Activated T-helper 2 cell treated with anti-CD3 and anti-CD28 coated beads, Interferon-gamma antibody, Interleukin-2, Interleukin-4, amounts not matched to agents 10 μg/mL and 5 μg/mL and 100 μg/mL, durations not matched to agents 14 hours and 24 hours and 36 hours (primary cell): Measurements from ENCODE around the gene SCYGR2. TPM values are rescaled to one million over a fixed set of nuclear protein-coding genes. Genes with fewer than 3 reads are reported as not detected.

Experiments
- DNase-seq: peaks from one replicate; pipeline ENCODE4 v3.0.0; 2021; ENCODE audit warnings: low spot score
- H3K27ac Mint-ChIP-seq: one replicate; pipeline ENCODE4 v1.8.0; 2021; ENCODE audit warnings: mixed read lengths
- H3K27me3 Mint-ChIP-seq: one replicate; pipeline ENCODE4 v1.8.0; 2021; ENCODE audit warnings: low read depth, mixed read lengths
- H3K36me3 Mint-ChIP-seq: one replicate; pipeline ENCODE4 v1.8.0; 2021; ENCODE audit warnings: low read depth, mixed read lengths
- H3K4me1 Mint-ChIP-seq: one replicate; pipeline ENCODE4 v1.8.0; 2021; ENCODE audit warnings: low read depth, mixed read lengths
- H3K4me3 Mint-ChIP-seq: one replicate; pipeline ENCODE4 v1.8.0; 2021; ENCODE audit warnings: low read depth, mild to moderate bottlenecking, moderate library complexity, mixed read lengths
- H3K9me3 Mint-ChIP-seq: one replicate; pipeline ENCODE4 v1.8.0; 2021; ENCODE audit warnings: mixed read lengths
- intact Hi-C: fragments of 100-400 bp; cut with micrococcal nuclease; formaldehyde crosslinking; loops from one replicate; pipeline ENCODE4 v1.15.1; 2023
- total RNA-seq: library from RNA; stranded (reverse); gene quantifications from 2 replicates; pipeline ENCODE4 v1.2.3, GENCODE V29; 2022

Gene SCYGR2
- total RNA-seq, 1 donor from 2014 or later = not detected

GRCh38 chr2:227615181-227615580, 16.5 kb downstream of the SCYGR2 start:
- intact Hi-C loops = no loop called here
- Mint-ChIP-seq H3K36me3 (no peaks in the 10 kb centered on the region), H3K4me1 (peaks cover 1% of the 10 kb centered on the region), H3K4me3 (no peak overlapping the region), H3K27ac (no peak overlapping the region), H3K9me3 (no peaks in the 10 kb centered on the region), H3K27me3 (peaks cover 5% of the 10 kb centered on the region)
- DNase-seq = no peak

- Mint-ChIP-seq H3K9me3 (no peaks in the 10 kb centered on the region), H3K4me1 (no peaks in the 10 kb centered on the region), H3K36me3 (no peaks in the 10 kb centered on the region), H3K27me3 (peaks cover 2% of the 10 kb centered on the region), H3K27ac (no peak overlapping the region), H3K4me3 (no peak overlapping the region)
- DNase-seq = no peak
- intact Hi-C loops = no loop called here
Observed at GRCh38 chr2:227615906-227616305, 17.2 kb downstream of the SCYGR2 start.

DNA sequence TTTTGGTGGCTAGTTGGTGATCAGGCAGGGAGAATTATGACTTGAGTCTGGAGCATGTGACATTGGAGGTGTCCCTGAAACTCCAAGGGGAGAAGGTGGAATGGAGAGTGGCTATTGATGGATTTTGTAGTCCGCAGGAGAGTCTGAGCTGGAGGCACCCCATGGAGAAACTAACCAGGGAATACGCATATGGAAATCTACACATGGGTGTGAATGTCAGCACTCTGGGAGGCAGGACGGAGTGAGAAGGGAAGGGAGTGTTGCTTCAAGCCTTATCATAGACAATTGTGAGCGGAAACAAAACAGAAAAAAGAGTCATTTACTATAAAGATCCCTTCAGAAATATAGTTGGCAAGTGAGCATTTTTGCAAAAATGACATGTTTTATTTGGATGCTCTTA, 17.9 kb downstream of the SCYGR2 start:
- intact Hi-C loops = no loop called here
- Mint-ChIP-seq H3K27me3 (peaks cover 2% of the 10 kb centered on the region), H3K36me3 (no peaks in the 10 kb centered on the region), H3K4me3 (no peak overlapping the region), H3K4me1 (no peaks in the 10 kb centered on the region), H3K27ac (no peak overlapping the region), H3K9me3 (no peaks in the 10 kb centered on the region)
- no peak for DNase-seq

- no peaks in the 10 kb centered on the region for H3K36me3 Mint-ChIP-seq
- no peak for DNase-seq
- H3K9me3 Mint-ChIP-seq = no peaks in the 10 kb centered on the region
- H3K4me1 Mint-ChIP-seq = no peaks in the 10 kb centered on the region
- H3K27ac Mint-ChIP-seq = no peak within 1 kb of the TSS
- intact Hi-C loops = no loop called here
- H3K4me3 Mint-ChIP-seq = no peak within 1 kb of the TSS
- H3K27me3 Mint-ChIP-seq = no peaks in the 10 kb centered on the region
Observed at GRCh38 chr2:227617316-227618230, 18.9 kb downstream of the SCYGR2 start, which contains the start of gene SCYGR4. Gene SCYGR4, plus strand, starts transcription at chr2:227617498. Its CDS starts 0 bp downstream, at chr2:227617498.

DNA sequence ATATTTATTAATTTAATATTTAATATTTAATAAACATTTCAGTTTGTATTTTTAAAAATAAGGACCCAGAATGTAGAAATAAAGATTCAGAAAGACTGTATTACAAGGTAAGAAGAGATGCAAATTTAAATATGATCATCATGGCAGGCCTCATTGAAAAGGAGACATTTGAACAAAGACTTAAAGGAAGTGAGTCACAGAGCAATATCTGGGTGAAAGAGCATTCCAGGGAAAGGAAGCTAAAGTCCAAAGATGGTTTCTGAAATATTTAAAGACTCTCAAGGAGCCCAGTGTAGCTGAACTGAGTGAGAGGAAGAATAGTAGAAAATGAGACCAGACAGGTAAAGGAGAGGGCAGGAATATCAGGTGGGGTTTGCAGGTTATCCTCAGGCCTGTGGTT, 24.5 kb downstream of the SCYGR2 start:
- Mint-ChIP-seq H3K9me3 (no peaks in the 10 kb centered on the region), H3K27me3 (no peaks in the 10 kb centered on the region), H3K27ac (no peak overlapping the region), H3K36me3 (no peaks in the 10 kb centered on the region), H3K4me1 (no peaks in the 10 kb centered on the region), H3K4me3 (no peak overlapping the region)
- no peak for DNase-seq
- intact Hi-C loops = no loop called here

GRCh38 chr2:227625420-227625819, 26.7 kb downstream of the SCYGR2 start:
- H3K27ac Mint-ChIP-seq = no peak overlapping the region
- no peaks in the 10 kb centered on the region for H3K9me3 Mint-ChIP-seq
- H3K27me3 Mint-ChIP-seq = peaks cover 5% of the 10 kb centered on the region
- H3K4me3 Mint-ChIP-seq = no peak overlapping the region
- H3K4me1 Mint-ChIP-seq = no peaks in the 10 kb centered on the region
- intact Hi-C loops = no loop called here
- no peaks in the 10 kb centered on the region for H3K36me3 Mint-ChIP-seq
- no peak for DNase-seq

DNA sequence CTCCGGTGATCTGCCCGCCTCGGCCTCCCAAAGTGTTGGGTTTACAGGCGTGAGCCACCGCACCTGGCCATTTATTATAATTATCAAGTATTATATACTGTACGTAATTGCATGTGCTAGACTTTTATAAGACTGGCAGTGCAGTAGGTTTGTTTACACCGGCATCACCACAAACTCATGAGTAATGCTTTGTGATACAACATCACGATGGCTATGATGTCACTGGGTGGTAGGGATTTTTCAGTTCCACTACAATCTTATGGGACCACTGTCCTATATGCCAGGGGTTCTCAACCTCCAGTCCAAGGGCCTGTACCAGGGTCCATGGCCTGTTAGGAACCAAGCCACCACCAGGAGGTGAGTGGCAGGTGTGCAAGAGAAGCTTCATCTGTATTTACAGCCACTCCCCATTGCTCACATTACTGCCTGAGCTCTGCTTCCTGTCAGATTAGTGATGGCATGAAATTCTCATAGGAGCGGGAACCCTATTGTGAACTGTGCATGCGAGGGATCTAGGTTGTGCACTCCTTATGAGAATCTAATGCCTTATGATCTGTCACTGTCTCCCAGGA, 28.0 kb downstream of the SCYGR2 start:
- Mint-ChIP-seq H3K4me3 (no peak overlapping the region), H3K36me3 (no peaks in the 10 kb centered on the region), H3K27me3 (peaks cover 15% of the 10 kb centered on the region), H3K27ac (no peak overlapping the region), H3K9me3 (no peaks in the 10 kb centered on the region), H3K4me1 (no peaks in the 10 kb centered on the region)
- intact Hi-C loops = no loop called here
- DNase-seq = no peak

DNA sequence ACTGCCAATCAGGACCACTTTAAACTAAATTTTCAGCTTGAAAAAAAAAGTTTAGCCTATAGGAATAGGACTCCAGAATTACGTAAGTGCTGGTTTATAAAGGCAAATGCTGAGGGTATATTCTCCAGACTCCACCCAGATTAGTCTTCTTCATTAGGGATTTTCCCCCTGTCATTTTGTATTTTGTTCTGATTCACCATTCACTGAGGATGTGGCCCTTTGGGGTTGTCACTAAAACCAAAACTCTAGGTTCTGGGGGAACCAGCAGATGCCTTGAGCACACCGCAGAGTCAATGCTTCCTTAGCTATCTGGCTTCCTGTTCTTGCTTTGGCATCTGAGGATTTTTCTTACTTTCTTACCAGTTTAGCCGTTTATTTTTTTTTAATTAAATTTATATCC, 29.1 kb downstream of the SCYGR2 start:
- intact Hi-C loops = no loop called here
- H3K9me3 Mint-ChIP-seq = no peaks in the 10 kb centered on the region
- no peaks in the 10 kb centered on the region for H3K4me1 Mint-ChIP-seq
- no peak for DNase-seq
- peaks cover 15% of the 10 kb centered on the region for H3K27me3 Mint-ChIP-seq
- H3K36me3 Mint-ChIP-seq = no peaks in the 10 kb centered on the region
- no peak overlapping the region for H3K27ac Mint-ChIP-seq
- no peak overlapping the region for H3K4me3 Mint-ChIP-seq

DNA sequence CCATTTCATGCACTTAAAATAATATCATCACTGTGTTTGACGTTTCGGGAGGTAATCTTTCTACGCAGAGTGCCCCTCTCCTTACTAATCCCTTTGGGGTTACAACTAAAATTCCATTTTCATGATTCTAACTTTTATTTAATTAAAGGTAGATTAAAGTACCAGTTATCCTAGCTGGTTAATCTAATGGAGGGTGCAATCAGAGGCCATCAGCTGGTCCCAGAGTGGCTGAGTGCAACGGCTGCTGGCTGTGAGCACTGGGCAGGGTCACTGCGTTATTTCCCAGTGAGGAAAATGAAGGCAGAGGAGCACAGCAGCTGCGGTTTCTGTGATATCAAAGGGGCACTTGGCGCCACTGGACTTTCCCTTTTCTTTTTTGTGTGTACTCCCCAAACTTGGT, 30.7 kb downstream of the SCYGR2 start:
- H3K36me3 Mint-ChIP-seq = no peaks in the 10 kb centered on the region
- DNase-seq = no peak
- no peak overlapping the region for H3K4me3 Mint-ChIP-seq
- intact Hi-C loops = no loop called here
- no peaks in the 10 kb centered on the region for H3K9me3 Mint-ChIP-seq
- peaks cover 15% of the 10 kb centered on the region for H3K27me3 Mint-ChIP-seq
- H3K27ac Mint-ChIP-seq = no peak overlapping the region
- H3K4me1 Mint-ChIP-seq = no peaks in the 10 kb centered on the region

DNA sequence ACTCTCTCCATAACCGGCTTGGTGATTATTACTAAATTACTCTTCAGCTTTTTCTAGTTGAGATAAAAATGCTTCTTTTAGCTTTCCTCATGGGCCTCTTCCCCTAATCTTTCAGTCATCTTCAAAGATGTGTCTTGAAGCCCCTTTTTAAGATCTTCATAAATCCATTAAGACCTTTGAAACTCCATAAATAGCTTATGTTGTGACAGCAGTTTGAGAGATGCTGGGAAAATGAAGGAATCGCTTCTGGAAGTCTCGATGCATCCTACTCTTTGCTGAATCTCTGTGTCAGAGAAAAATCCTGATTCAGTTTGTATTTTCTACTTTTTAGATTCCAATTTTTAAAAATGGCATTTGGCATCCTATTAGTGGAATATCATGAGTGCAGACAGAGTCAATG, 31.6 kb downstream of the SCYGR2 start:
- Mint-ChIP-seq H3K27ac (no peak overlapping the region), H3K9me3 (no peaks in the 10 kb centered on the region), H3K27me3 (peaks cover 15% of the 10 kb centered on the region), H3K4me1 (no peaks in the 10 kb centered on the region), H3K4me3 (no peak overlapping the region), H3K36me3 (no peaks in the 10 kb centered on the region)
- no peak for DNase-seq
- intact Hi-C loops = no loop called here

- no peak overlapping the region for H3K4me3 Mint-ChIP-seq
- intact Hi-C loops = no loop called here
- no peaks in the 10 kb centered on the region for H3K9me3 Mint-ChIP-seq
- no peaks in the 10 kb centered on the region for H3K4me1 Mint-ChIP-seq
- DNase-seq = no peak
- no peak overlapping the region for H3K27ac Mint-ChIP-seq
- H3K36me3 Mint-ChIP-seq = no peaks in the 10 kb centered on the region
- H3K27me3 Mint-ChIP-seq = peaks cover 15% of the 10 kb centered on the region
Observed at GRCh38 chr2:227632827-227633226, 34.1 kb downstream of the SCYGR2 start.

GRCh38 chr2:227634201-227634600, 35.5 kb downstream of the SCYGR2 start:
- H3K36me3 Mint-ChIP-seq = no peaks in the 10 kb centered on the region
- no peak for DNase-seq
- no peak overlapping the region for H3K27ac Mint-ChIP-seq
- H3K9me3 Mint-ChIP-seq = no peaks in the 10 kb centered on the region
- intact Hi-C loops = no loop called here
- no peaks in the 10 kb centered on the region for H3K4me1 Mint-ChIP-seq
- no peak overlapping the region for H3K4me3 Mint-ChIP-seq
- H3K27me3 Mint-ChIP-seq = peaks cover 16% of the 10 kb centered on the region

GRCh38 chr2:227642656-227643055, 44.0 kb downstream of the SCYGR2 start:
- H3K9me3 Mint-ChIP-seq = no peaks in the 10 kb centered on the region
- no peaks in the 10 kb centered on the region for H3K36me3 Mint-ChIP-seq
- no peak for DNase-seq
- no peak overlapping the region for H3K4me3 Mint-ChIP-seq
- no peaks in the 10 kb centered on the region for H3K4me1 Mint-ChIP-seq
- H3K27me3 Mint-ChIP-seq = peaks cover 4% of the 10 kb centered on the region
- intact Hi-C loops = no loop called here
- H3K27ac Mint-ChIP-seq = no peak overlapping the region
